Stomach (tissue), 9 donors: ENCODE measurements around the gene PPP3CA. TPM values are rescaled to one million over a fixed set of nuclear protein-coding genes. Genes with fewer than 3 reads are reported as not detected.

Experiments used
- DNase-seq, 2 donors: peaks; one replicate each; pipeline versions ENCODE4 v3.0.0 to v3.0.0-alpha.2; 2013 to 2019
- H3K27ac ChIP-seq, 5 donors: fragments of 200-600 bp in 4 of 5; sonication (generic) in 4 of 5; one replicate each; pipeline ENCODE4 v1.5.1; 2013 to 2019; ENCODE audit warnings: mild to moderate bottlenecking in 1 of 5, moderate library complexity in 1 of 5
- H3K27me3 ChIP-seq, 3 donors: fragments of 200-600 bp; sonication (generic); one replicate each; pipeline ENCODE4 v1.5.1; 2017 to 2019; ENCODE audit warnings: mixed run types in 1 of 3
- H3K36me3 ChIP-seq, 4 donors: fragments of 200-600 bp; sonication (generic); 1 replicate in 3 of 4; 2 replicates in 1 of 4; pipeline ENCODE4 v1.5.1; 2016 to 2019
- H3K4me1 ChIP-seq, 4 donors: fragments of 200-600 bp; sonication (generic); one replicate each; pipeline ENCODE4 v1.5.1; 2016 to 2019
- H3K4me3 ChIP-seq, 4 donors: fragments of 200-600 bp; sonication (generic) in 3 of 4; one replicate each; pipeline ENCODE4 v1.5.1; 2016 to 2019; ENCODE audit warnings: mild to moderate bottlenecking in 1 of 4
- H3K9me3 ChIP-seq, 4 donors: fragments of 200-600 bp; sonication (generic); one replicate each; pipeline ENCODE4 v1.5.1; 2016 to 2019
- EP300 ChIP-seq: sonication (generic); formaldehyde crosslinking; IDR thresholded peaks from one replicate; pipeline ENCODE4 v1.6.1; 2017; ENCODE audit warnings: antibody characterized with exemption
- POLR2A ChIP-seq, 4 donors: fragments of 450-650 bp; IDR thresholded peaks; one replicate each; pipeline ENCODE4 v1.6.1; 2016; ENCODE audit warnings: antibody characterized with exemption in 4 of 4, control low read depth in 2 of 4, mild to moderate bottlenecking in 1 of 4, moderate library complexity in 1 of 4
- POLR2AphosphoS5 ChIP-seq, 3 donors: sonication (generic); formaldehyde crosslinking; IDR thresholded peaks; one replicate each; pipeline ENCODE4 v1.6.1; 2016; ENCODE audit warnings: antibody characterized with exemption in 3 of 3
- WGBS, 5 donors: extraction: QIAGEN DNeasy Blood & Tissue Kit in 3 of 5; methylation state at CpG; one replicate each; pipeline versions ENCODE4 v1.1.5 to v1.1.7; 2013 to 2018; 5-methylcytosine and 5-hydroxymethylcytosine counted together
- intact Hi-C: fragments of 100-400 bp; cut with DNase I; formaldehyde crosslinking; loops from one replicate; pipeline ENCODE4 v1.15.1; 2023; ENCODE audit warnings: low total_unique reads
- polyA plus RNA-seq, 3 donors: library from polyadenylated mRNA; stranded (reverse); fragments of 200-250 nt; gene quantifications; one replicate each; pipeline ENCODE4 v1.2.3, GENCODE V29; 2013
- total RNA-seq, 5 donors: library from RNA; depleted of rRNA; stranded (reverse); fragments of >200 nt; gene quantifications; one replicate each; pipeline versions ENCODE4 v1.1.0 to v1.2.3, GENCODE V29; 2014 to 2016
- TF ChIP-seq, protein P1 (sequence below), 7 experiments: fragments of 450-650 bp in 4 of 7; fragments of 200-600 bp in 3 of 7; sonication (generic) in 3 of 7; IDR thresholded peaks; one replicate each; pipeline ENCODE4 v1.5.1; 2016 to 2019; ENCODE audit warnings: antibody characterized with exemption in 7 of 7, control low read depth in 2 of 7, mild to moderate bottlenecking in 1 of 7
- donor health status: healthy with polysubstance abuse.
- donor health status: Bipolar disorder and iron deficiency.
- donor health status: healthy.

PPP3CA gene
- total and polyA plus RNA-seq, 8 donors = 8.9 to 62.4 (median 20.6) TPM

DNA sequence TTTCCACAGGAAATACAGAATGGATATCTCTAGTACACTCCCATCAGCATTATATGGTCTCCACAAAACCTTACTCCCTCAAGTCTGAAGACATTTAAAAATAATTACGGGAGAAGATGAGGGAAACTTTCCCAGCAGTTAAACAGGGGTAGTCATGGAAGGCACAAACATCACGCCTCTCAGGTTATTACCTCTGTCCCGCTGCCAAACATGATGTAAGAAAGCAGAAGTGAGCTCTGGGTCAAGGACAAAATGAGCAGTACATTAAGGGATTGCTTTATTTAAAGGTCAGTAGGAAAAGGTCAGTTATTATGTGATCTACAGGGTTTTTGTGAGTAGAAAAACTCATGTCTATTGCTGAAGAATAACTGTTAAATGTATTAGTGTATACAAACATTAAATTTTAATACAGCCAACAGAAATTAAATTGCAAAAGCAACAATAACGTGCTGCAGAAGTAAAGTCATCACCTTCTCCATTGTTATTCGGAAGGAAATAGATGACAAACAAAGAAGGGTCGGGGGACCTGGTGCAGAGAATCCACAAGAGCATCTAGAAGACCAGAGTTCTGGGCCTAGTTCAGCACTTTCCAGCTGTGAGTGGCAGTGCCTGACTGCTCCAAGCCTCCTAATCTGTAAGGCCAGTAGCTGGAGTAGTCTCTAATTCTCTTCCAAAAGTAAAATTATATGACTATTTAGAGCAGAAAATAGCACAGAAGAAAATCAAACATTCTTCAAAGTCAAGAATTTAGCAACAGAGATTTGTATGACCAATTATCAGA lies 171.2 kb downstream of the PPP3CA start:
- peaks cover 0 to 55% (median 23%) of the 10 kb centered on the region in 4 donors for H3K4me1 ChIP-seq
- no peaks in the 10 kb centered on the region for H3K27me3 ChIP-seq
- no peak overlapping the region for H3K4me3 ChIP-seq
- 58 to 80% (median 69%) methylated on average over 6 of the region's 6 CpGs for WGBS, 5 donors
- H3K36me3 ChIP-seq = no peaks in the 10 kb centered on the region
- TF ChIP-seq POLR2A (IDR thresholded peaks at IDR 0.05) = no peak
- TF ChIP-seq, protein P1, sequence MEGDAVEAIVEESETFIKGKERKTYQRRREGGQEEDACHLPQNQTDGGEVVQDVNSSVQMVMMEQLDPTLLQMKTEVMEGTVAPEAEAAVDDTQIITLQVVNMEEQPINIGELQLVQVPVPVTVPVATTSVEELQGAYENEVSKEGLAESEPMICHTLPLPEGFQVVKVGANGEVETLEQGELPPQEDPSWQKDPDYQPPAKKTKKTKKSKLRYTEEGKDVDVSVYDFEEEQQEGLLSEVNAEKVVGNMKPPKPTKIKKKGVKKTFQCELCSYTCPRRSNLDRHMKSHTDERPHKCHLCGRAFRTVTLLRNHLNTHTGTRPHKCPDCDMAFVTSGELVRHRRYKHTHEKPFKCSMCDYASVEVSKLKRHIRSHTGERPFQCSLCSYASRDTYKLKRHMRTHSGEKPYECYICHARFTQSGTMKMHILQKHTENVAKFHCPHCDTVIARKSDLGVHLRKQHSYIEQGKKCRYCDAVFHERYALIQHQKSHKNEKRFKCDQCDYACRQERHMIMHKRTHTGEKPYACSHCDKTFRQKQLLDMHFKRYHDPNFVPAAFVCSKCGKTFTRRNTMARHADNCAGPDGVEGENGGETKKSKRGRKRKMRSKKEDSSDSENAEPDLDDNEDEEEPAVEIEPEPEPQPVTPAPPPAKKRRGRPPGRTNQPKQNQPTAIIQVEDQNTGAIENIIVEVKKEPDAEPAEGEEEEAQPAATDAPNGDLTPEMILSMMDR (IDR thresholded peaks at IDR 0.05) = no peak
- TF ChIP-seq POLR2AphosphoS5 (IDR thresholded peaks at IDR 0.05) = peak in 1 of 3 donors; percentile 49
- TF ChIP-seq EP300 = no peak
- H3K9me3 ChIP-seq = no peaks in the 10 kb centered on the region
- DNase-seq = peak in 1 of 2 donors; percentile 47
- intact Hi-C loops = no loop called here
- H3K27ac ChIP-seq = no peak overlapping the region

DNA sequence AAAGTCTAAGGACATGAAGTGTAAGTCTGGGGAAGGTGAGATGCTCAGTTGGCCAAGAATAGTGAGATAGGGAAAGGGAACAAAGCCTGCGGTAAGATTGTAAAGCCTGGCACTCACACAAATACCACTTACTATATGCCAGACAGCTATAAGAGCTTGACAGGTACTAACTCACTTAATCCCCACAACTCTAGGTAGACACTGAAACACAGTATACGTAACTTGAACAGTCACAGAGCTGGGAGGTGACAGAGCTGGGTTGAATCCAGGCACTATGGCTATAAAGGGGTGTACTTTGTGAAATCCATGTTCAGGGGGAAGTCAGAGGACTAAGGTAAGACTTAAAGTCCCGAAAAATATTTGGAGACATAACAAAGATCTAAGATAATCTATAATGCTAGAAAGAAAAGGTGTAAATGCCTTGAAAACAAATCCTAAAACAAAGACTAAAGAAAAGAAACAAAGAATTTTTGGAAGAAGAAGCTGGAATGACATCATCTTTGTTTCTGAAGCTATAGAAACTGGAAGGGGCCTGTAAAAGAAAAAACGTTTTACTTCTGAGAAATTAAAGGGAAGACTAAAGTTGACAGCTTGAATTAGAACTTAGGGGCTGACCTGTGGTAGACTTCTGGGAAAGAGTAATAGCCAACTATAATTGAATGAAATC lies 172.5 kb downstream of the PPP3CA start:
- WGBS, 5 donors = 48 to 66% (median 55%) methylated on average over 4 of the region's 4 CpGs
- H3K27me3 ChIP-seq = no peaks in the 10 kb centered on the region
- peak overlapping the region in 1 of 5 donors; percentile 38 for H3K27ac ChIP-seq
- H3K4me3 ChIP-seq = no peak overlapping the region
- peaks cover 0 to 59% (median 26%) of the 10 kb centered on the region in 4 donors for H3K4me1 ChIP-seq
- intact Hi-C loops = no loop called here
- TF ChIP-seq POLR2AphosphoS5 (IDR thresholded peaks at IDR 0.05) (no peak), EP300 (no peak), POLR2A (IDR thresholded peaks at IDR 0.05) (no peak)
- TF ChIP-seq, protein P1 (IDR thresholded peaks at IDR 0.05) = no peak
- DNase-seq = no peak
- no peaks in the 10 kb centered on the region for H3K9me3 ChIP-seq
- H3K36me3 ChIP-seq = no peaks in the 10 kb centered on the region

DNA sequence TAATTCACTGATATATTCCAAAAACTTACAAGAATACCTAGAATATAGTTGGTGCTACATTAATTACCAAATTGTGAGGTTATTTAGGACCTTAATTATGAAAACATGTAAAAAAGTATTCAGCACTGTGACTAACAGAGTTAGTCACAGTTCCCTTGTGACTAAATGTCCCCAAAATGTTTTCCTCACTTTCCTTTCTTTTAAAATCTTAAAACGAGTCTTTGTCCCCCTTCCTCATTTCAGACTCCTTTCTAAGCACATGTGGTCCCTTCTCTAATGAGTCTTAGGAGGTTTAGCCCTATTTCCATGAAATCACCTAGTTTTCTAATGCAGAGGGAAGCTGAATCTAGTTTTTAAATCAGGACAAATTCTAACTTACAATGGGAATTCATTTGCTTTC lies 175.0 kb downstream of the PPP3CA start:
- Histone ChIP-seq H3K27ac (no peak overlapping the region), H3K9me3 (no peaks in the 10 kb centered on the region), H3K36me3 (no peaks in the 10 kb centered on the region), H3K27me3 (no peaks in the 10 kb centered on the region), H3K4me1 (peaks cover 14 to 73% (median 40%) of the 10 kb centered on the region in 4 donors), H3K4me3 (no peak overlapping the region)
- WGBS, 5 donors = 53 to 83% (median 68%) methylated on average over 1 of the region's 1 CpG
- no peak for DNase-seq
- intact Hi-C loops = no loop called here
- no peak for TF ChIP-seq EP300
- no peak for TF ChIP-seq POLR2A (IDR thresholded peaks at IDR 0.05)
- TF ChIP-seq, protein P1 (IDR thresholded peaks at IDR 0.05) = no peak
- no peak for TF ChIP-seq POLR2AphosphoS5 (IDR thresholded peaks at IDR 0.05)

DNA sequence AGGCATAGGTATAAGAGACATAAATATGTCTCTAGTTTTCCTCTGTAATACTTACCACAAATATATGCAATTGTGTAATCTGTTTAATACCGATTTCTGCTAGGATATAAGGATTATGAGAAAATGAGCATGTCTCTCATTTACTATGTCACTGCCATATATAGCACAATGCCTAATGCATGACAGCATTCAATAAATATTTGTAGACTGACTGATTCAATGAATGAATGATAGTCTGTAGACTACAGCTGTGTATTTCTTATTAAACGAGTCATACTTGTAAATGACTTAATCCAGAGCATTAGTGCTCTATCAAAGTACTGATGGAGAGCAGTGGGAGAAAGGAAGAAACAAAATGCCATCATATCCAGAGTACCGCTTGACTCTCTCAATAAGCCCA lies 175.6 kb downstream of the PPP3CA start:
- no peak overlapping the region for H3K4me3 ChIP-seq
- H3K27ac ChIP-seq = no peak overlapping the region
- H3K36me3 ChIP-seq = no peaks in the 10 kb centered on the region
- 51 to 80% (median 68%) methylated on average over 3 of the region's 3 CpGs for WGBS, 5 donors
- no peak for DNase-seq
- H3K9me3 ChIP-seq = no peaks in the 10 kb centered on the region
- TF ChIP-seq EP300 = no peak
- no peak for TF ChIP-seq POLR2AphosphoS5 (IDR thresholded peaks at IDR 0.05)
- TF ChIP-seq, protein P1 (IDR thresholded peaks at IDR 0.05) = no peak
- no peak for TF ChIP-seq POLR2A (IDR thresholded peaks at IDR 0.05)
- intact Hi-C loops = no loop called here
- no peaks in the 10 kb centered on the region for H3K27me3 ChIP-seq
- H3K4me1 ChIP-seq = peaks cover 14 to 66% (median 42%) of the 10 kb centered on the region in 4 donors
